ENCODE results near the gene MMP13.

- no peak for TF ChIP-seq POLR2AphosphoS5 (IDR thresholded peaks at IDR 0.05; ENCODE audit: low read depth, low read length)
- no peak for TF ChIP-seq REST (IDR thresholded peaks at IDR 0.05; ENCODE audit: insufficient read depth in 1 of 2, low read depth in 2 of 2, low read length in 2 of 2)
These were observed 27.3 kb downstream of the MMP13 start for GRCh38 chr11:102928247-102928646.

All from PFSK-1 (cell line).